Endothelial cell of umbilical vein (primary cell): Measurements from ENCODE around the gene SUMF1. TPM values are rescaled to one million over a fixed set of nuclear protein-coding genes. Genes with fewer than 3 reads are reported as not detected.
A peak's percentile ranks its signal among the peaks of the same experiment; 100 is the strongest.

ENCODE experiments used
- BruUV-seq: library from RNA; stranded (reverse); fragments of 400-500 nt; replicated peaks from 2 replicates; lab custom pipeline; 2021; lab: Mats Ljungman, UMichigan
- CTCF ChIA-PET: fragments of 300-600, 350-600 bp; sonication (Branson Sonifier 250); formaldehyde crosslinking; loops from one replicate; lab custom pipeline; 2021; ENCODE audit warnings: antibody characterized with exemption, inconsistent platforms; lab: Charles Lee
- POLR2A ChIA-PET: fragments of 300-600, 350-600 bp; sonication (Branson Sonifier 250); formaldehyde crosslinking; loops from one replicate; lab custom pipeline; 2021; ENCODE audit warnings: antibody characterized with exemption, inconsistent platforms; lab: Charles Lee
- DNase-seq: peaks from one replicate; pipeline ENCODE4 v3.0.0-alpha.2; 2011; ENCODE audit warnings: low read depth, low spot score
- FAIRE-seq: peaks from 2 replicates; lab custom pipeline; 2011; peaks lifted over from hg19 to GRCh38; lab: Jason Lieb, UNC
- H2AFZ ChIP-seq: 2 replicates; pipeline ENCODE4 v1.6.0; 2012; ENCODE audit warnings: low read depth, low read length, control low read depth, inconsistent platforms
- H3K27ac ChIP-seq: 2 replicates; pipeline ENCODE4 v1.5.1; 2011; ENCODE audit warnings: low read depth, mild to moderate bottlenecking, control low read depth, low read length, moderate library complexity; ENCODE audit not compliant: insufficient read depth
- H3K27me3 ChIP-seq, 2 experiments: 2 replicates each; pipeline versions ENCODE4 v1.6.0 to v1.6.1; 2011; ENCODE audit warnings: low read length in 2 of 2, mixed read lengths in 1 of 2; ENCODE audit not compliant: control insufficient read depth in 2 of 2, insufficient read depth in 2 of 2
- H3K36me3 ChIP-seq, 2 experiments: 2 replicates in 1 of 2; 3 replicates in 1 of 2; pipeline ENCODE4 v1.5.1; 2011; ENCODE audit warnings: low read length in 2 of 2, mild to moderate bottlenecking in 1 of 2, moderate library complexity in 1 of 2; ENCODE audit not compliant: control insufficient read depth in 2 of 2, insufficient read depth in 2 of 2; ENCODE audit errors: extremely low read depth in 1 of 2
- H3K4me1 ChIP-seq: 3 replicates; pipeline ENCODE4 v1.5.1; 2011; ENCODE audit warnings: mild to moderate bottlenecking, low read length; ENCODE audit not compliant: control insufficient read depth, insufficient read depth; ENCODE audit errors: extremely low read depth
- H3K4me2 ChIP-seq: 2 replicates; pipeline ENCODE4 v1.6.1; 2011; ENCODE audit warnings: low read length, control low read depth, mixed read lengths; ENCODE audit not compliant: insufficient read depth
- H3K4me3 ChIP-seq, 3 experiments: fragments of 200-600 bp in 1 of 3; sonication (generic), shearing (Covaris generic) in 1 of 3; replicated peaks in 1 of 3; 2 replicates each; pipeline ENCODE4 v1.5.1; 2011 to 2016; ENCODE audit warnings: control low read depth in 3 of 3, low read length in 3 of 3, mild to moderate bottlenecking in 2 of 3, inconsistent platforms in 1 of 3, low read depth in 1 of 3, moderate library complexity in 1 of 3; ENCODE audit not compliant: insufficient read depth in 1 of 3
- H3K79me2 ChIP-seq: 2 replicates; pipeline ENCODE4 v1.6.0; 2012; ENCODE audit warnings: low read length, inconsistent platforms; ENCODE audit not compliant: control insufficient read depth, insufficient read depth
- H3K9ac ChIP-seq: replicated peaks from 2 replicates; pipeline ENCODE3; 2011; ENCODE audit warnings: low read length, control low read depth; ENCODE audit not compliant: insufficient read depth; ENCODE audit errors: extremely low read depth
- H3K9me1 ChIP-seq: replicated peaks from 3 replicates; pipeline ENCODE4 v1.6.0; 2011; ENCODE audit warnings: mild to moderate bottlenecking, low read length; ENCODE audit not compliant: control insufficient read depth, insufficient read depth; ENCODE audit errors: extremely low read depth
- H3K9me3 ChIP-seq: replicated peaks from 2 replicates; pipeline ENCODE4 v1.5.1; 2012; ENCODE audit warnings: low read length, inconsistent platforms; ENCODE audit not compliant: control insufficient read depth, insufficient read depth
- H4K20me1 ChIP-seq: replicated peaks from 2 replicates; pipeline ENCODE3; 2011; ENCODE audit warnings: mild to moderate bottlenecking, low read length; ENCODE audit not compliant: control insufficient read depth, insufficient read depth; ENCODE audit errors: extremely low read depth
- EZH2 ChIP-seq: IDR thresholded peaks from 2 replicates; pipeline ENCODE4 v1.6.1; 2012; ENCODE audit warnings: borderline replicate concordance, low read depth, mild to moderate bottlenecking, moderate library complexity, low read length, inconsistent platforms; ENCODE audit not compliant: severe bottlenecking
- FOS ChIP-seq: IDR thresholded peaks from 2 replicates; pipeline ENCODE4 v1.6.1; 2011; ENCODE audit warnings: mild to moderate bottlenecking, low read length, moderate library complexity, borderline replicate concordance; ENCODE audit not compliant: insufficient read depth
- JUN ChIP-seq: IDR thresholded peaks from 2 replicates; pipeline ENCODE4 v1.6.1; 2011; ENCODE audit warnings: borderline replicate concordance, low read depth; ENCODE audit not compliant: insufficient read length, insufficient read depth
- MAX ChIP-seq: IDR thresholded peaks from 2 replicates; pipeline ENCODE4 v1.6.1; 2011; ENCODE audit not compliant: insufficient read depth, insufficient read length
- MYC ChIP-seq: IDR thresholded peaks from one replicate; pipeline ENCODE4 v1.6.1; 2011; ENCODE audit warnings: mild to moderate bottlenecking, low read depth, low read length
- POLR2A ChIP-seq: IDR thresholded peaks from 2 replicates; pipeline ENCODE4 v1.6.1; 2012; ENCODE audit warnings: low read depth, mild to moderate bottlenecking, control low read depth, low read length
- POLR2AphosphoS5 ChIP-seq: IDR thresholded peaks from 2 replicates; pipeline ENCODE4 v1.6.1; 2012; ENCODE audit warnings: low read depth, mild to moderate bottlenecking, control low read depth, low read length, moderate library complexity; ENCODE audit not compliant: insufficient read depth
- dilution Hi-C: fragments of 300-500 bp; cut with MboI; formaldehyde crosslinking; loops from one replicate; pipeline ENCODE4 v1.15.0; 2019; ENCODE audit warnings: low sequenced_read_pairs; ENCODE audit not compliant: extremely low pct_ligation_motif_present
- intact Hi-C: fragments of 100-400 bp; cut with micrococcal nuclease; formaldehyde crosslinking; loops from one replicate; pipeline ENCODE4 v1.10.0; 2022
- polyA plus RNA-seq, 4 experiments: library from polyadenylated mRNA; depleted of rRNA in 3 of 4; stranded (reverse) in 3 of 4; unstranded in 1 of 4; fragments of >200 nt; gene quantifications; 2 replicates each; pipeline versions ENCODE4 v1.2.1 to v1.2.3, GENCODE V29; 2011 to 2012; ENCODE audit warnings: missing spikeins in 1 of 4
- total RNA-seq: library from RNA; stranded (reverse); gene quantifications from 2 replicates; pipeline ENCODE4 v1.2.3, GENCODE V29; 2021

SUMF1 gene
- total and polyA plus RNA-seq, 2 donors (not counting 3 experiments of a cell fraction or from before 2014, with no cell fraction given): 31.5 to 46.8 TPM

- Histone ChIP-seq H3K4me3 (peak overlapping the region in 1 of 3 experiments; percentile 88), H3K9ac (no peak overlapping the region), H3K79me2 (no peaks in the 10 kb centered on the region), H3K9me3 (no peaks in the 10 kb centered on the region), H3K27ac (no peak overlapping the region), H3K36me3 (no peaks in the 10 kb centered on the region), H3K27me3 (no peaks in the 10 kb centered on the region), H3K4me1 (peaks cover 24% of the 10 kb centered on the region), H2AFZ (peak overlapping the region; percentile 73), H4K20me1 (no peaks in the 10 kb centered on the region), H3K9me1 (no peaks in the 10 kb centered on the region), H3K4me2 (peak overlapping the region; percentile 95)
- ChIA-PET POLR2A (interaction anchor here (0.7 to 1.8 kb wide), 3 partner anchors 28 to 143 kb away, joined by 3 to 6 read pairs (median 3); partner anchors contain the start of gene SUMF1), CTCF (interaction anchor here (1.1 to 8.6 kb wide), 8 partner anchors 11 to 144 kb away, joined by 3 to 111 read pairs (median 6); no protein-coding TSS in a partner anchor)
- TF ChIP-seq MYC: no peak
- no peak for TF ChIP-seq MAX
- no peak for TF ChIP-seq POLR2AphosphoS5
- TF ChIP-seq JUN: no peak
- no peak for TF ChIP-seq FOS
- no peak for TF ChIP-seq EZH2
- TF ChIP-seq POLR2A: no peak
- no TSS peak for BruUV-seq
- intact Hi-C loops: loop anchor here (1.0 to 10.0 kb wide), 4 partner anchors 9 to 1320 kb away; partner anchors contain the start of genes CRBN and EDEM1
- dilution Hi-C loops: no loop called here
- FAIRE-seq: no peak
- DNase-seq: no peak
Observed at GRCh38 chr3:4494895-4495264, 27.8 kb upstream of the SUMF1 start.
